Gastroesophageal sphincter (tissue), 3 donors: ENCODE measurements around the gene TPI1.

Source experiments
- EP300 ChIP-seq: sonication (generic); formaldehyde crosslinking; IDR thresholded peaks from one replicate; pipeline ENCODE4 v1.6.1; 2017; ENCODE audit warnings: antibody characterized with exemption, mild to moderate bottlenecking
- POLR2A ChIP-seq, 2 donors: fragments of 450-650 bp; IDR thresholded peaks; one replicate each; pipeline ENCODE4 v1.6.1; 2017; ENCODE audit warnings: antibody characterized with exemption in 2 of 2, mild to moderate bottlenecking in 2 of 2, moderate library complexity in 1 of 2
- POLR2AphosphoS5 ChIP-seq: sonication (generic); formaldehyde crosslinking; IDR thresholded peaks from one replicate; pipeline ENCODE4 v1.6.1; 2017; ENCODE audit warnings: antibody characterized with exemption
- TF ChIP-seq, protein P1 (sequence below), 4 experiments: fragments of 200-600 bp in 2 of 4; fragments of 450-650 bp in 2 of 4; sonication (generic) in 1 of 4; IDR thresholded peaks; one replicate each; pipeline ENCODE4 v1.5.1; 2017 to 2019; ENCODE audit warnings: antibody characterized with exemption in 4 of 4, mild to moderate bottlenecking in 2 of 4, moderate library complexity in 2 of 4

DNA sequence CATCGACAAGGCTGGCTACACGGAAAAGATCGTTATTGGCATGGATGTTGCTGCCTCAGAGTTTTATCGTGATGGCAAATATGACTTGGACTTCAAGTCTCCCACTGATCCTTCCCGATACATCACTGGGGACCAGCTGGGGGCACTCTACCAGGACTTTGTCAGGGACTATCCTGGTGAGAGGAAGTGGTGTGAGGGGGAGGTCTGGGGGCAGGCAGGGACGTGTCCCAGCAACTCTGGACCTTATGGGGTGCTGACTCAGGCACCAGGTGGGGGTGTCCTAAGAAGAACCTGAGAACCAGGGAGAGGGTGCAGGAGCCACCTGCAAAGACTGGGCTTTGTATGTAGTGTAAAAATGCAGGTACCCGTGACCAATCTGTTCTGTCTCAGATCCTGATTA, 52.3 kb downstream of the TPI1 start:
- no peak for TF ChIP-seq POLR2A (IDR thresholded peaks at IDR 0.05)
- no peak for TF ChIP-seq POLR2AphosphoS5
- TF ChIP-seq, protein P1, sequence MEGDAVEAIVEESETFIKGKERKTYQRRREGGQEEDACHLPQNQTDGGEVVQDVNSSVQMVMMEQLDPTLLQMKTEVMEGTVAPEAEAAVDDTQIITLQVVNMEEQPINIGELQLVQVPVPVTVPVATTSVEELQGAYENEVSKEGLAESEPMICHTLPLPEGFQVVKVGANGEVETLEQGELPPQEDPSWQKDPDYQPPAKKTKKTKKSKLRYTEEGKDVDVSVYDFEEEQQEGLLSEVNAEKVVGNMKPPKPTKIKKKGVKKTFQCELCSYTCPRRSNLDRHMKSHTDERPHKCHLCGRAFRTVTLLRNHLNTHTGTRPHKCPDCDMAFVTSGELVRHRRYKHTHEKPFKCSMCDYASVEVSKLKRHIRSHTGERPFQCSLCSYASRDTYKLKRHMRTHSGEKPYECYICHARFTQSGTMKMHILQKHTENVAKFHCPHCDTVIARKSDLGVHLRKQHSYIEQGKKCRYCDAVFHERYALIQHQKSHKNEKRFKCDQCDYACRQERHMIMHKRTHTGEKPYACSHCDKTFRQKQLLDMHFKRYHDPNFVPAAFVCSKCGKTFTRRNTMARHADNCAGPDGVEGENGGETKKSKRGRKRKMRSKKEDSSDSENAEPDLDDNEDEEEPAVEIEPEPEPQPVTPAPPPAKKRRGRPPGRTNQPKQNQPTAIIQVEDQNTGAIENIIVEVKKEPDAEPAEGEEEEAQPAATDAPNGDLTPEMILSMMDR (IDR thresholded peaks at IDR 0.05) = no peak
- no peak for TF ChIP-seq EP300
